OCI-LY3 (cell line): ENCODE data around the gene ZNF24.

Experiments used
- H2AFZ ChIP-seq: fragments of 200-600, 300-600 bp; shearing (Covaris generic); 2 replicates; pipeline ENCODE4 v1.6.0; 2014; ENCODE audit warnings: antibody characterized with exemption, low read depth, low read length
- H3K27ac ChIP-seq: fragments of 200-600, 300-600 bp; sonication (generic); 2 replicates; pipeline ENCODE4 v1.5.1; 2014; ENCODE audit warnings: mild to moderate bottlenecking, low read length, moderate library complexity, mixed read lengths
- H3K27me3 ChIP-seq: fragments of 200-600, 300-600 bp; sonication (generic); 2 replicates; pipeline ENCODE4 v1.6.1; 2014; ENCODE audit warnings: low read depth, low read length, mixed read lengths
- H3K36me3 ChIP-seq: fragments of 200-600, 300-600 bp; sonication (generic); replicated peaks from 2 replicates; pipeline ENCODE3; 2014; ENCODE audit warnings: low read depth, low read length, mixed read lengths
- H3K4me1 ChIP-seq: fragments of 300-600, 200-600 bp; sonication (generic); 2 replicates; pipeline ENCODE4 v1.6.1; 2014; ENCODE audit warnings: low read length, mixed read lengths
- H3K4me2 ChIP-seq: fragments of 200-600, 300-600 bp; sonication (generic); 2 replicates; pipeline ENCODE4 v1.6.1; 2014; ENCODE audit warnings: low read length, mixed read lengths
- H3K4me3 ChIP-seq: fragments of 300-600, 200-600 bp; sonication (generic); 2 replicates; pipeline ENCODE4 v1.5.1; 2014; ENCODE audit warnings: antibody characterized with exemption, mild to moderate bottlenecking, low read length, moderate library complexity
- H3K79me2 ChIP-seq: fragments of 300-600, 200-600 bp; shearing (Covaris generic); 2 replicates; pipeline ENCODE4 v1.6.1; 2014; ENCODE audit warnings: mild to moderate bottlenecking, low read length, mixed read lengths
- H3K9ac ChIP-seq: fragments of 300-600, 200-600 bp; shearing (Covaris generic); 2 replicates; pipeline ENCODE4 v1.6.0; 2014; ENCODE audit warnings: mild to moderate bottlenecking, low read length, moderate library complexity
- H3K9me3 ChIP-seq: fragments of 200-600, 300-600 bp; shearing (Covaris generic); 2 replicates; pipeline ENCODE4 v1.6.1; 2014; ENCODE audit warnings: low read length, mixed read lengths; ENCODE audit not compliant: insufficient read depth
- H4K20me1 ChIP-seq: fragments of 200-600, 300-600 bp; sonication (generic); 2 replicates; pipeline ENCODE4 v1.6.1; 2016; ENCODE audit warnings: low read length, mixed read lengths; ENCODE audit not compliant: insufficient read depth
- EZH2phosphoT487 ChIP-seq: fragments of 200-600 bp; shearing (Covaris generic); IDR thresholded peaks from 2 replicates; pipeline ENCODE4 v1.6.1; 2018; ENCODE audit warnings: antibody characterized with exemption, mixed run types, low read depth
- TF ChIP-seq, protein P1 (sequence below): fragments of 200-600, 300-600 bp; sonication (generic); IDR thresholded peaks from 2 replicates; pipeline ENCODE4 v1.5.1; 2014; ENCODE audit warnings: antibody characterized with exemption, low read length, low read depth

The ZNF24 gene

DNA sequence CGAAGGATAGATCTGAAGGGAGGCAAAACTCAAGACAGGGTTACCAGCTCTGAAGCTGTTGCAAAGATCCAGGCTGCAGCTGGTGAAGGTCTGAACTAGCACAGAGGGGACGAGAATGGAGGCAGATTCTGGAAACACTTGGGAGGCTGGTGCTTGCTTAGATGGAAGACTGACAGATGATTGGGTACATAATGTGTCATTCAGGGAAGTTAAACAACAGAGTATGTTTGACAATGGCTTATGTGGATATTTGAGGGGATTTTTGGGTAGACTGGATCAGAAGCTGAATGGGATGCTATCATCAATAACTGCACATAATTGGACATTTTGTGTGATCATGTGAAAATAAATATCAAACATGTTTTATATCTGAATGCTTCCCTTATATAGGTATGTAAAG is 35.2 kb upstream of the ZNF24 start:
- H3K4me3 ChIP-seq = no peak overlapping the region
- no peaks in the 10 kb centered on the region for H4K20me1 ChIP-seq
- no peak overlapping the region for H3K9ac ChIP-seq
- no peaks in the 10 kb centered on the region for H3K9me3 ChIP-seq
- no peak overlapping the region for H3K27ac ChIP-seq
- H3K4me2 ChIP-seq = no peak overlapping the region
- peaks cover 4% of the 10 kb centered on the region for H3K4me1 ChIP-seq
- H3K27me3 ChIP-seq = no peaks in the 10 kb centered on the region
- no peaks in the 10 kb centered on the region for H3K36me3 ChIP-seq
- no peak overlapping the region for H2AFZ ChIP-seq
- TF ChIP-seq, protein P1, sequence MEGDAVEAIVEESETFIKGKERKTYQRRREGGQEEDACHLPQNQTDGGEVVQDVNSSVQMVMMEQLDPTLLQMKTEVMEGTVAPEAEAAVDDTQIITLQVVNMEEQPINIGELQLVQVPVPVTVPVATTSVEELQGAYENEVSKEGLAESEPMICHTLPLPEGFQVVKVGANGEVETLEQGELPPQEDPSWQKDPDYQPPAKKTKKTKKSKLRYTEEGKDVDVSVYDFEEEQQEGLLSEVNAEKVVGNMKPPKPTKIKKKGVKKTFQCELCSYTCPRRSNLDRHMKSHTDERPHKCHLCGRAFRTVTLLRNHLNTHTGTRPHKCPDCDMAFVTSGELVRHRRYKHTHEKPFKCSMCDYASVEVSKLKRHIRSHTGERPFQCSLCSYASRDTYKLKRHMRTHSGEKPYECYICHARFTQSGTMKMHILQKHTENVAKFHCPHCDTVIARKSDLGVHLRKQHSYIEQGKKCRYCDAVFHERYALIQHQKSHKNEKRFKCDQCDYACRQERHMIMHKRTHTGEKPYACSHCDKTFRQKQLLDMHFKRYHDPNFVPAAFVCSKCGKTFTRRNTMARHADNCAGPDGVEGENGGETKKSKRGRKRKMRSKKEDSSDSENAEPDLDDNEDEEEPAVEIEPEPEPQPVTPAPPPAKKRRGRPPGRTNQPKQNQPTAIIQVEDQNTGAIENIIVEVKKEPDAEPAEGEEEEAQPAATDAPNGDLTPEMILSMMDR = no peak
- no peak for TF ChIP-seq EZH2phosphoT487
- no peaks in the 10 kb centered on the region for H3K79me2 ChIP-seq

GRCh38 chr18:35378574-35378896 is 34.3 kb upstream of the ZNF24 start:
- TF ChIP-seq, protein P1 = no peak
- no peak for TF ChIP-seq EZH2phosphoT487
- Histone ChIP-seq H3K4me3 (no peak overlapping the region), H3K9me3 (no peaks in the 10 kb centered on the region), H3K9ac (no peak overlapping the region), H3K4me2 (no peak overlapping the region), H3K27me3 (no peaks in the 10 kb centered on the region), H3K36me3 (no peaks in the 10 kb centered on the region), H3K4me1 (peaks cover 4% of the 10 kb centered on the region), H4K20me1 (no peaks in the 10 kb centered on the region), H3K79me2 (no peaks in the 10 kb centered on the region), H2AFZ (no peak overlapping the region), H3K27ac (no peak overlapping the region)

DNA sequence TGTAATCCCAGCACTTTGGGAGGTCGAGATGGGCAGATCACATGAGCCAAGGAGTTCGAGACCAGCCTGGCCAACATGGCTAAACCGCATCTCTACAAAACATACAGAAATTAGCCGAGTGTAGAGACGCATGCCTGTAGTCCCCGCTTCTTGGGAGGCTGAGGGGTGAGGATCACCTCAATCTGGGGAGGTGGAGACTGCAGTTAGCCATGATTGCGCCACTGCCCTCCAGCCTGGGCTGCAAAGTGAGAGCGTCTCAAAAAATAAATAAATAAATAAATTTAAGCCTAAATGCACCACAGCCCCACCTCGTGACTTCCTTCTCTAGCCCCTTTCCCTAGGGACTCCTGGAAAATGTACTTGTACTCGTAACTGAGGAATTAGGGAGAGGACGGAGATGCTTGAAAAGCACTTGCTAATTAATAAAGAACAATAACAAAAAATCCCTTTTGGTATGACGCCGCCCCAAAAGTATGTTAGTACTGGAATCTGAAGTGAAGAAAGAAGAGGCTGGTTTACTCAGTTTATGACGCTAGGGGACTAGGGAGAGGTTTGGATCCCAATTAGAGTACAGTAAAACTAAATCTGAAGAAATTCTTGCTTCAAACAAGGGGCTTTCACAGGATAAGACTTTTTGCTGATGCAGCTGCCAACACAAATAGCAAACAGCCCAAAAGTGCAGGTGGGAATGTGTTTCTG is 33.8 kb upstream of the ZNF24 start:
- H3K79me2 ChIP-seq = no peaks in the 10 kb centered on the region
- H3K4me3 ChIP-seq = no peak overlapping the region
- no peak overlapping the region for H2AFZ ChIP-seq
- H3K4me1 ChIP-seq = peaks cover 4% of the 10 kb centered on the region
- H3K4me2 ChIP-seq = no peak overlapping the region
- H3K9me3 ChIP-seq = no peaks in the 10 kb centered on the region
- no peaks in the 10 kb centered on the region for H3K27me3 ChIP-seq
- H4K20me1 ChIP-seq = no peaks in the 10 kb centered on the region
- no peak overlapping the region for H3K27ac ChIP-seq
- H3K36me3 ChIP-seq = no peaks in the 10 kb centered on the region
- H3K9ac ChIP-seq = no peak overlapping the region
- no peak for TF ChIP-seq EZH2phosphoT487
- TF ChIP-seq, protein P1 = no peak

- H3K36me3 ChIP-seq = no peaks in the 10 kb centered on the region
- H4K20me1 ChIP-seq = no peaks in the 10 kb centered on the region
- peak within 1 kb of the TSS; percentile 83 for H3K4me2 ChIP-seq
- no peaks in the 10 kb centered on the region for H3K79me2 ChIP-seq
- H3K27me3 ChIP-seq = no peaks in the 10 kb centered on the region
- peak within 1 kb of the TSS; percentile 96 for H3K4me3 ChIP-seq
- no peaks in the 10 kb centered on the region for H3K9me3 ChIP-seq
- H3K27ac ChIP-seq = no peak within 1 kb of the TSS
- H3K4me1 ChIP-seq = peaks cover 4% of the 10 kb centered on the region
- H3K9ac ChIP-seq = peak within 1 kb of the TSS; percentile 84
- TF ChIP-seq EZH2phosphoT487 = no peak
- TF ChIP-seq, protein P1 = no peak
- peak within 1 kb of the TSS; percentile 57 for H2AFZ ChIP-seq
These were observed 32.8 kb upstream of the ZNF24 start, which contains the start of gene ZNF396 for GRCh38 chr18:35376742-35377695. TSS of gene ZNF396 (minus strand) at chr18:35377337. CDS start at chr18:35374292, 3,045 bp downstream.
